Activated CD4-positive, alpha-beta memory T cell treated with anti-CD3 and anti-CD28 coated beads, Interleukin-2, amount 10 ng/mL, durations not matched to agents 7 days and 5 days (primary cell): Measurements from ENCODE around the gene NECTIN1. TPM values are rescaled to one million over a fixed set of nuclear protein-coding genes. Genes with fewer than 3 reads are reported as not detected.

ENCODE experiments used
- CTCF ChIA-PET: fragments of 350-600 bp; sonication (Branson Sonifier 250); formaldehyde crosslinking; loops from one replicate; lab custom pipeline; 2021; ENCODE audit warnings: antibody characterized with exemption, inconsistent platforms; lab: Charles Lee
- POLR2A ChIA-PET: fragments of 350-600 bp; sonication (Branson Sonifier 250); formaldehyde crosslinking; loops from one replicate; lab custom pipeline; 2021; ENCODE audit warnings: antibody characterized with exemption; lab: Charles Lee
- DNase-seq: peaks from one replicate; pipeline ENCODE4 v3.0.0-alpha.2; 2020
- H3K27ac Mint-ChIP-seq: one replicate; pipeline ENCODE4 v1.8.0; 2021; ENCODE audit warnings: mild to moderate bottlenecking, mixed read lengths
- H3K27me3 Mint-ChIP-seq: one replicate; pipeline ENCODE4 v1.8.0; 2021; ENCODE audit warnings: mixed read lengths
- H3K36me3 Mint-ChIP-seq: one replicate; pipeline ENCODE4 v1.8.0; 2021; ENCODE audit warnings: low read depth, mixed read lengths
- H3K4me1 Mint-ChIP-seq: one replicate; pipeline ENCODE4 v1.8.0; 2021; ENCODE audit warnings: mixed read lengths
- H3K4me3 Mint-ChIP-seq: one replicate; pipeline ENCODE4 v1.8.0; 2021; ENCODE audit warnings: mild to moderate bottlenecking, mixed read lengths
- H3K9me3 Mint-ChIP-seq: one replicate; pipeline ENCODE4 v1.8.0; 2021; ENCODE audit warnings: mixed read lengths
- total RNA-seq, 2 experiments: library from RNA; stranded (reverse); gene quantifications; one replicate each; pipeline ENCODE4 v1.2.3, GENCODE V29; 2021

The NECTIN1 gene
- total RNA-seq, 2 experiments from 2014 or later = 1.7 to 1.9 TPM

- ChIA-PET CTCF (no interaction called here), POLR2A (interaction anchor here (0.5 to 1.2 kb wide), 3 partner anchors 12 to 1105 kb away, joined by 3 read pairs; partner anchors contain the start of gene NECTIN1)
- H3K36me3 Mint-ChIP-seq = no peaks in the 10 kb centered on the region
- H3K27me3 Mint-ChIP-seq = peaks cover 18% of the 10 kb centered on the region
- H3K27ac Mint-ChIP-seq = no peak overlapping the region
- DNase-seq = no peak
- H3K4me3 Mint-ChIP-seq = no peak overlapping the region
- no peaks in the 10 kb centered on the region for H3K9me3 Mint-ChIP-seq
- H3K4me1 Mint-ChIP-seq = peaks cover 62% of the 10 kb centered on the region
These were observed 40.6 kb downstream of the NECTIN1 start for GRCh38 chr11:119688356-119688755.

GRCh38 chr11:119687373-119688046 lies 41.5 kb downstream of the NECTIN1 start:
- POLR2A ChIA-PET = interaction anchor here (1.1 kb wide), 1 partner anchor 42 kb away, joined by 3 read pairs; the partner anchor contains the start of gene NECTIN1
- DNase-seq = no peak
- Mint-ChIP-seq H3K4me3 (no peak overlapping the region), H3K27ac (no peak overlapping the region), H3K27me3 (peaks cover 15% of the 10 kb centered on the region), H3K36me3 (no peaks in the 10 kb centered on the region), H3K9me3 (no peaks in the 10 kb centered on the region), H3K4me1 (peaks cover 56% of the 10 kb centered on the region)
- CTCF ChIA-PET = no interaction called here

DNA sequence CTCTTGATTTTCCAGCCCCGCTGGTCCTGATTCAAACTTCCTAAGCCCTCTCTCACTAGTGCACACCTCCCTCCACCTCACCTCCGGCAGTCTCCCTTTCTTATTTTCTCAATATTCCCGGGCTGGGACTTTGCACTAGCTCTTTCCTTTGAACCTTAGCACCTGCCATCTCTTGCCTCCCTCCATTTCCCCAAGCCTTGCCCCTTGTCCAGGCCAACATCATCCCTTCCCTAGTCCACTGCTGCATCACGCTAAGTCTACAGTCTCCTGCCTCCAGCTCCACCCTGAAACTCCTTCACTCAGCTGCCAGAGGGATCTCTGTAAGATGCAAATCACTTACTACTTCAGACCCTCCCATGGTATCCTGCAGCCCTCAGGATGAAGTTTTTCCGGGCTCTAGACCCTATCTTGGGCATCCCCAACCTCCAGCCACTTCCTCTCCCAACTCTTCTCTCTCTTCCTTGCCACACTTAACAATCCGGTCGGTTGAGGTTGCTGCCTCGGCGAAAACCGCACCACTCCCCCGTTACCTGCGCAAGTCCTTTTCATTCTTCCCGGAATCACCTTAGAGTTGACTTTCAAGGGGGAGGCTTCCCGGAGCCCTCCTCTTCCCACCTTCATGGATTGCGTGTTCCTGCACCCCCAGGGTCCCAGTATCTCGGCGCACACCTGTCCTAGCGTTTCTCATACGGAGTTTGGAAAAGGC lies 42.7 kb downstream of the NECTIN1 start:
- Mint-ChIP-seq H3K4me1 (peaks cover 44% of the 10 kb centered on the region), H3K9me3 (no peaks in the 10 kb centered on the region), H3K36me3 (no peaks in the 10 kb centered on the region), H3K27ac (no peak overlapping the region), H3K27me3 (peaks cover 15% of the 10 kb centered on the region), H3K4me3 (no peak overlapping the region)
- POLR2A ChIA-PET = interaction anchor here (1.3 kb wide), 1 partner anchor 43 kb away, joined by 4 read pairs; the partner anchor contains the start of gene NECTIN1
- CTCF ChIA-PET = interaction anchor here (4.8 kb wide), 1 partner anchor 43 kb away, joined by 31 read pairs; the partner anchor contains the start of gene NECTIN1
- DNase-seq = no peak

DNA sequence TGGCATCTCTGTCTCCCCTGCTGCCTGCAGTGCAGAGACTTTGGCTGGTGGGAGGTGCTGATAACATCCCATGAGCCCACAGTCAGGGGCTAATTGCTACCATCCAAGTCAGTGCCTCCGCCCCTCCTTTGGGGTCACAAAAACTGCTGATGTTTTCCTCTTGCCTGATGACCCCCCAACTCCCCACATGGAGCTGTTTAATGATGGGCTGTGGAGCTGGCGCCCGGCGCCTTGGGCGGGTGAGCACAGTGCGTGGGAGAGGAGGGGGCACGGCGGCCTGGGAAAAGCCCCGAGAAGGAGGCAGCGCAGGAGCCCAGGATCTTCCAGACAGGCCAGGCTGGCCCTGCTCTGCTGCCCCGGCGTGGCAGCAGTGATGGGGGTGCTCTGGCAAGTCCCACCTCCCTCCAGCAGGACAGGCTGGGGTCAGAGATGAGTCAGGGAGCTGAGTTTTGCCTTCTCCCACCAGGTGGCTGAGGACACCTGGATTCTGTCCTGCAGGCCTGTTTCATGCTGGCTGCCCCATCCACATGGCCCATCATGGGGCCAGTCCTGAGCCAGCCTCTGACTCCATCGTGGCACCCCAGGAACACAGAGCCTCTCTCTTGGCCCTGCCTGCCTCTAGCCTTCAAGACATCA lies 43.8 kb downstream of the NECTIN1 start:
- Mint-ChIP-seq H3K36me3 (no peaks in the 10 kb centered on the region), H3K4me1 (peaks cover 33% of the 10 kb centered on the region), H3K27me3 (peaks cover 15% of the 10 kb centered on the region), H3K4me3 (no peak overlapping the region), H3K27ac (no peak overlapping the region), H3K9me3 (no peaks in the 10 kb centered on the region)
- DNase-seq = no peak
- ChIA-PET POLR2A (interaction anchor here (1.3 kb wide), 1 partner anchor 44 kb away, joined by 4 read pairs; the partner anchor contains the start of gene NECTIN1), CTCF (interaction anchor here (4.8 kb wide), 1 partner anchor 44 kb away, joined by 31 read pairs; the partner anchor contains the start of gene NECTIN1)

DNA sequence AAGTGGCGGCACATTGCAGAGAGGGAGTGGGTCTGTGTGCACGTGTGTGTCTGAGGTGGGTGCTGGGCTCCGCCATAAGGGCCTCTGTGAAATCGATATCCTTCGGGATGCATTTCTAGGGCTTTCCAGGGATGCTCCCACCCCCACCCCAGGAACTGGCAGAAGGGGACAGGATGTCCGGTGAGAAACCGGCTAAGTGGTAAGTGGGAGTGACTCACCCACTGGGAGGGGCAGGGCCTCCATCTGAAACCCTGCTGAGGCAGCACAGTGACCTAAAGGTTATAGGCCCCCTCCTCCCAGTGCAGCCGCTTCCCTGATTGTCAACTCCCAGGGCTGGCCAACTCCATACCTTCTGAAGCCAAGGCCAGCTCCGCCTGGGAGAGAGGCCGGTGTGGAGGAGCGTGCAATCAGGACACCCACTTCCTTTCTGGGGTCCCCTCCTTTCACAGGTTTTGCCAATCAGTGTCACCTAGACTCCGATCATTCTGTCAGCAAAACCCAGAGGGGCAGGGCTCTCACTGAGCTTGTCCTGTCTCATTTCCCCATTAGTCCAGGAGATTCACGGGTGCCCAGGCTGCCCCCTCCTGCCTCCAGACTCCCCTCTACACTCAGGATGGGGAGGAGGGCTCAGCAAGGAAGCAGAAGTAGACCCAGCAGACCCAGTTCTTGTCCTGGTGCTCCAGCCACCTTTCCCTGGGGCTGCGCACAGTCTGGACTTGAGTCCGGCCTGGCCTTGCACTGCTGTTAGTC lies 44.5 kb downstream of the NECTIN1 start:
- Mint-ChIP-seq H3K4me1 (peaks cover 32% of the 10 kb centered on the region), H3K27me3 (peaks cover 15% of the 10 kb centered on the region), H3K4me3 (no peak overlapping the region), H3K36me3 (no peaks in the 10 kb centered on the region), H3K9me3 (no peaks in the 10 kb centered on the region), H3K27ac (peak overlapping the region; percentile 42)
- ChIA-PET POLR2A (no interaction called here), CTCF (interaction anchor here (0.9 to 4.8 kb wide), 2 partner anchors 43 to 45 kb away, joined by 3 to 31 read pairs; partner anchors contain the start of gene NECTIN1)
- peak; percentile 49 for DNase-seq

DNA sequence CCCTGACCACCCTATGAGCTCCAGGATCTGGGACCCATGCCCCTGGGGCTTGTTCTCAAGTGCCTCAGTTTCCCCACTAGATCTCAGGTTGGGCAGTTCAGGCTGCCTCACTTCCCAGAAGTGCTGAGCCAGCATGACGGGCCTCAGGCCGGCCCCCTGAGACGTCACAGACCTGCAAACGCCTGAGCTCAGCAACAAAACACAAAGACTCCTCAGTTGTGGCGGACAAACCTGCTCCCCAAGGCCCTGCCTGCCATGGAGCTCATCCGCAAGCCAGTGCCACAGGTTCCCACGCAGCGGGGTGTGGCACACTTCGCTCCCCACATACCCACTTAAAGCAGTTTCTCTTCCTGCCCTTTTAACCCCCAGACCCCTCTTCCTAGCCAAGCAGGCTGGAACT lies 45.2 kb downstream of the NECTIN1 start:
- CTCF ChIA-PET = interaction anchor here (0.9 to 4.8 kb wide), 3 partner anchors 10 to 46 kb away, joined by 3 to 31 read pairs (median 7); partner anchors contain the start of gene NECTIN1
- POLR2A ChIA-PET = no interaction called here

GRCh38 chr11:119681361-119681910 lies 47.6 kb downstream of the NECTIN1 start:
- ChIA-PET CTCF (interaction anchor here (3.1 to 4.8 kb wide), 2 partner anchors 48 kb away, joined by 19 to 31 read pairs; partner anchors contain the start of gene NECTIN1), POLR2A (no interaction called here)
- Mint-ChIP-seq H3K27me3 (peaks cover 8% of the 10 kb centered on the region), H3K27ac (no peak overlapping the region), H3K9me3 (no peaks in the 10 kb centered on the region), H3K4me1 (peaks cover 27% of the 10 kb centered on the region), H3K4me3 (no peak overlapping the region), H3K36me3 (no peaks in the 10 kb centered on the region)
- DNase-seq = no peak

More for the DNA sequence above, 45.2 kb downstream of the NECTIN1 start:
- Mint-ChIP-seq H3K27me3 (peaks cover 15% of the 10 kb centered on the region), H3K36me3 (no peaks in the 10 kb centered on the region), H3K4me1 (peaks cover 32% of the 10 kb centered on the region), H3K9me3 (no peaks in the 10 kb centered on the region), H3K4me3 (no peak overlapping the region), H3K27ac (no peak overlapping the region)
- DNase-seq = peak; percentile 32

DNA sequence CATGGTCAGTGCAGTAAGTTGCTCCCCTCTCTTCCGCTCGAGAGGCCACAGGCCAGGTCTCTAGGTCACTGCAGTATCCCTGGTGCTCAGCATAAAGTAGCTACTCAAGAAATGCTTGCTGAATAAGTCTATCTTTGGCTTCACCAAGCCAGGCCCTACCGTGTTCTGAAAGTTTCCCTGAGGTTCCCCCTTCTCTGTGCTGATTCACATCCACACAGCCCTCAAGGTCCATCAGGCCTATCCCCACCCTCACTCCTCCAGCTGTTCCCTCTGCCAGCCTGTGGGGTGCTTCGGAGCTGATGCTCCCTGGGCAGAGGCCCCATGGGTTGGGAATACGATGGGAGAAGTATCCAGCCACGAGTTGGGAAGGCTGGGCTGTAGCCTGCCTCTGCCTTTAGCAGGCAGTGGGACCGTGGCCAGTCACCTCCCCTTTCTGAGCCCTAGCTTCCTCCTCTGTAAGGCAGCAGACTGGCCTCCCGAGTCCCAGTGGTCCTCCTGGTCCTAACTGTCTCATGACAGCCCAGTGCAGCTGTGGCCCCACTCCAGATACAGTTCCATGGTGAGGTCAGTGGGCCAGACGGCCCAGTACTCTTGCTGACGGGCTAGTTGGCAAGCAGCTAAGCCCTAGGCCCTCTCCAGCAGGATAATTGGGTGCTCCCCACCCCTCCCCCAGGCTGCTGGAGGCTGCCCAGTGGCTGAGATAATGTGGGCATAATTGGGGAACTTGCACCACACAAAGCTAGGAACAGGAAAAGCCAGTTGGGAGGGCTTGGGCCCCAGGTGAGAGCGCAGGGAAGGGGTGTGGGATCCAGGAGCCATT lies 48.2 kb downstream of the NECTIN1 start:
- Mint-ChIP-seq H3K4me3 (no peak overlapping the region), H3K27me3 (peaks cover 2% of the 10 kb centered on the region), H3K36me3 (no peaks in the 10 kb centered on the region), H3K4me1 (peaks cover 21% of the 10 kb centered on the region), H3K9me3 (no peaks in the 10 kb centered on the region), H3K27ac (no peak overlapping the region)
- ChIA-PET POLR2A (no interaction called here), CTCF (interaction anchor here (0.6 to 3.1 kb wide), 2 partner anchors 49 to 285 kb away, joined by 3 to 19 read pairs; partner anchors contain the start of gene NECTIN1)
- no peak for DNase-seq

DNA sequence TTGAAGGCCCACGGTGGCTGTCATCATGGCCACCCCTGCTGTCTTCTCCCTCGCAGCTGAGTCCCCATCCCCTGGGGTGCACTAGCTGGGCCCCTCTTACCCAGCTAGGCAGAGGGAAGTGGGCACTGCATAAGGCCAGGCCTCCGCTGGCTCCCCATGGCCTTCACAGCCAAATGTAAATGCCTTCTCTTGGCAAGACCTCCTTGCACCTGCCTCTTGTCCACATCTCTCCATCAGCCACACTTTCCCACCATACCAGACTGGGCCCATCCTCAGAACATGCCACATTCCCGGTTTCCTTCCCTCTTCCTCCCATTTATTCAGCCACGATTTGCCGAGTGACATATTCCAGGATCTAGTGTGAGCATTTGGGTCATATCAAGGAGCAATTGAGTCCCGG lies 49.7 kb downstream of the NECTIN1 start:
- Mint-ChIP-seq H3K9me3 (no peaks in the 10 kb centered on the region), H3K27ac (no peak overlapping the region), H3K36me3 (no peaks in the 10 kb centered on the region), H3K4me1 (peaks cover 16% of the 10 kb centered on the region), H3K27me3 (no peaks in the 10 kb centered on the region), H3K4me3 (no peak overlapping the region)
- no peak for DNase-seq
- POLR2A ChIA-PET = no interaction called here
- CTCF ChIA-PET = interaction anchor here (3.1 kb wide), 1 partner anchor 50 kb away, joined by 19 read pairs; the partner anchor contains the start of gene NECTIN1

DNA sequence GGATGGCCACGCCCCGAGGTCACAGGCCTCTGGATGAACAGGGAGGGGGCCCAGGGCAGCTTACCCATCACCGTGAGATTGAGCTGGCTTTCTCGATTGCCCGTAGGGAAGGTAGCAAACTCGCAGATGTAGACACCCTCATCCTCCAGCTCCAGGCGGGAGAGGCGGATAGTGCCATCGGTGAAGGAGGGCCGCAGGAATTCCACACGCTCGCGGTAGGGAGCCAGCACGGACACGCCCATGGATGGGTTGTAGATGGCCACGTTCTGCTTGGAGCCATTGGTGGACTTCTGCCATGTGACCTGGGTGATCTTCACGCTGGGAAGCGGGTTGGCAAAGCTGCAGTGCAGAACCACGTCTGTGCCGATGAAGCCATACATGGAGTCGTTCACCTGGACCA lies 50.6 kb downstream of the NECTIN1 start:
- H3K9me3 Mint-ChIP-seq = no peaks in the 10 kb centered on the region
- H3K4me1 Mint-ChIP-seq = peaks cover 14% of the 10 kb centered on the region
- DNase-seq = no peak
- H3K4me3 Mint-ChIP-seq = no peak overlapping the region
- POLR2A ChIA-PET = no interaction called here
- peaks cover 3% of the 10 kb centered on the region for H3K27me3 Mint-ChIP-seq
- H3K27ac Mint-ChIP-seq = no peak overlapping the region
- no peaks in the 10 kb centered on the region for H3K36me3 Mint-ChIP-seq
- CTCF ChIA-PET = interaction anchor here (3.1 kb wide), 1 partner anchor 51 kb away, joined by 19 read pairs; the partner anchor contains the start of gene NECTIN1

GRCh38 chr11:119677840-119678239 lies 51.2 kb downstream of the NECTIN1 start:
- no peak for DNase-seq
- ChIA-PET CTCF (no interaction called here), POLR2A (no interaction called here)
- Mint-ChIP-seq H3K4me1 (peaks cover 12% of the 10 kb centered on the region), H3K4me3 (no peak overlapping the region), H3K9me3 (no peaks in the 10 kb centered on the region), H3K27me3 (peaks cover 3% of the 10 kb centered on the region), H3K27ac (no peak overlapping the region), H3K36me3 (no peaks in the 10 kb centered on the region)
